Rectal smooth muscle tissue (tissue), 1 donor: ENCODE results near the gene BORCS5.

Experiments
- H3K27ac ChIP-seq: one replicate; pipeline ENCODE4 v1.7.0; 2013; ENCODE audit warnings: low read depth, low read length, inconsistent platforms
- H3K27me3 ChIP-seq: one replicate; pipeline ENCODE4 v1.7.0; 2013; ENCODE audit warnings: low read length; ENCODE audit not compliant: control insufficient read depth, insufficient read depth
- H3K36me3 ChIP-seq: one replicate; pipeline ENCODE4 v1.7.0; 2013; ENCODE audit warnings: low read length; ENCODE audit not compliant: control insufficient read depth, insufficient read depth
- H3K4me1 ChIP-seq: one replicate; pipeline ENCODE4 v1.7.0; 2013; ENCODE audit warnings: low read length; ENCODE audit not compliant: control insufficient read depth, insufficient read depth
- H3K4me3 ChIP-seq: one replicate; pipeline ENCODE4 v1.7.0; 2013; ENCODE audit warnings: low read length
- H3K9ac ChIP-seq: one replicate; pipeline ENCODE4 v1.7.0; 2013; ENCODE audit warnings: low read length

Gene BORCS5

GRCh38 chr12:12358528-12358927 lies 1.6 kb downstream of the BORCS5 start:
- Histone ChIP-seq H3K9ac (no peak overlapping the region), H3K36me3 (peaks cover 3% of the 10 kb centered on the region), H3K4me1 (peaks cover 8% of the 10 kb centered on the region), H3K4me3 (peak overlapping the region; percentile 95), H3K27ac (no peak overlapping the region), H3K27me3 (no peaks in the 10 kb centered on the region)

DNA sequence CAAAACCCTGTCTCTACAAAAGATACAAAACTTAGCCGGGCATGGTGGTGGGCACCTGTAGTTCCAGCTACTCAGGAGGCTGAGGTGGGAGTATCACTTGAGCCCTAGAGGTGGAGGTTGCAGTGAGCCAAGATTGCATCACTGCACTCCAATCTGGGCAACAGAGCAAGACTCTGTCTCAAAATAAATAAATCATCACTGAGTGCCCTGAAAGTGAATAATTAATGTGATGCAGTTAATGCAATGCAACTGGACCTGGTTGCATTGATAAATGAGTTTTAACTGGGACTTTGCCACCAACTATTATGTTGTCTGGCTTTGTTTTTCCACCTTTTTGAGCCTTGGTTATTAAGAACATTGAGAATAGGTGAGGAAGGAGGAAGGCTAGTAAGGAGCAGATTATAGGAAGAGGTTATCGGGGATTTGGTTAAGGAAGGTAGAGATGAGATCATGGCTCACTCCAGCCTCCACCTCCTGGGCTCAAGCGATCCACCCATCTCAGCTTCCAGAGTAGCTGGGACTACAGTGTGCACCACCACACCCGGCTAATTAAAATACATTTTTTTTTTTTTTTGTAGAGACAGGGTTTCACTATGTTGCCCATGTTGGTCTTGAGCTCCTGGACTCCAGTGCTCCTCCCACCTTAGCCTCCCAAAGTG lies 8.0 kb downstream of the BORCS5 start:
- no peak overlapping the region for H3K4me3 ChIP-seq
- H3K4me1 ChIP-seq, result no peaks in the 10 kb centered on the region
- H3K27me3 ChIP-seq, result no peaks in the 10 kb centered on the region
- H3K9ac ChIP-seq, result no peak overlapping the region
- no peak overlapping the region for H3K27ac ChIP-seq
- peaks cover 5% of the 10 kb centered on the region for H3K36me3 ChIP-seq

DNA sequence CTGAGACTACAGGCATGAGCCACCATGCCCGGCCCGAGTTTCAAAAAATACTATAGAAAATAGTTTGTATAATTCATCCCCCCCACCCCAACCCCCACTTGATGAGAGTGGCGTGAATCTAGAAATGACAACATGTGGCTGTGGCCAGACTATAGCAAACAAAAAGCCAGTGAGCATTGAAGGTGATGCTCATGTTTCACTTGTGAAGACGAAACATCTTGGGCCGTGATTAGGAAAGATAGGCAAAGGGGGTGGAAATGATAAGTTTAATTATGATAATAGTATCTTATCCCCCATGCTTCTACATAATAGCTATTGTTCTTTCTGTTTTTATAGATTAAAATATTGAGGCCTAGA lies 8.5 kb downstream of the BORCS5 start:
- Histone ChIP-seq H3K36me3 (peaks cover 5% of the 10 kb centered on the region), H3K4me3 (no peak overlapping the region), H3K4me1 (no peaks in the 10 kb centered on the region), H3K9ac (no peak overlapping the region), H3K27me3 (no peaks in the 10 kb centered on the region), H3K27ac (no peak overlapping the region)

DNA sequence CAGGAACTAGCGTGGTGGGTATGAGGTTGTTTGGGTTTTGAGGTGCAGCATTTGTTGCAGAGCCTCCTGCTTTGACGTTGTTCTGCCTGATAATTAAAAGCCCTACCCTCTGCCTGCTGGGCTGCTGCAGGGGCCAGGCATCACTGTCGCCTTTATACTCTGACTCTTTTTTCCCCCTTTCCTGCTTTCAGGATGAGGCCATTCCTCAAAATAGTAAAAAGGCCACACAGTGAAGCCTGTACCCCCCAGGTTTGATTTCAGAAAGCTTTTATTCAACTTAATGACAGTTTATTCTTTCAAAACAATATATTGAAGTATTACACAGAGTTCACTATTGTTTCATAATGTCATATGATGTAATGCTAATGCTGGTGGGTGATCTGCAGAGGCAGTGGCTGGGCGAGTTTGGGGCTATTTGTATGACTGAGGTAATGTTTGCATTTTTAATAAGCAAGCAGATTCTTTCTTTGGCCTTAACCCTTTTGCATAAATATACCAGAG lies 9.1 kb downstream of the BORCS5 start:
- H3K4me3 ChIP-seq, result no peak overlapping the region
- H3K27me3 ChIP-seq, result no peaks in the 10 kb centered on the region
- peaks cover 5% of the 10 kb centered on the region for H3K36me3 ChIP-seq
- no peaks in the 10 kb centered on the region for H3K4me1 ChIP-seq
- no peak overlapping the region for H3K9ac ChIP-seq
- H3K27ac ChIP-seq, result no peak overlapping the region

GRCh38 chr12:12366701-12367481 lies 10.0 kb downstream of the BORCS5 start:
- Histone ChIP-seq H3K9ac (no peak overlapping the region), H3K27me3 (no peaks in the 10 kb centered on the region), H3K4me1 (no peaks in the 10 kb centered on the region), H3K27ac (no peak overlapping the region), H3K36me3 (peaks cover 5% of the 10 kb centered on the region), H3K4me3 (no peak overlapping the region)

GRCh38 chr12:12367482-12367998 lies 10.7 kb downstream of the BORCS5 start:
- no peak overlapping the region for H3K27ac ChIP-seq
- no peaks in the 10 kb centered on the region for H3K27me3 ChIP-seq

GRCh38 chr12:12372946-12373722 lies 16.3 kb downstream of the BORCS5 start:
- Histone ChIP-seq H3K4me3 (no peak overlapping the region), H3K36me3 (no peaks in the 10 kb centered on the region), H3K4me1 (no peaks in the 10 kb centered on the region), H3K9ac (no peak overlapping the region), H3K27ac (no peak overlapping the region), H3K27me3 (no peaks in the 10 kb centered on the region)

More at GRCh38 chr12:12367482-12367998, 10.7 kb downstream of the BORCS5 start:
- Histone ChIP-seq H3K4me1 (no peaks in the 10 kb centered on the region), H3K4me3 (no peak overlapping the region), H3K36me3 (peaks cover 5% of the 10 kb centered on the region), H3K9ac (no peak overlapping the region)

DNA sequence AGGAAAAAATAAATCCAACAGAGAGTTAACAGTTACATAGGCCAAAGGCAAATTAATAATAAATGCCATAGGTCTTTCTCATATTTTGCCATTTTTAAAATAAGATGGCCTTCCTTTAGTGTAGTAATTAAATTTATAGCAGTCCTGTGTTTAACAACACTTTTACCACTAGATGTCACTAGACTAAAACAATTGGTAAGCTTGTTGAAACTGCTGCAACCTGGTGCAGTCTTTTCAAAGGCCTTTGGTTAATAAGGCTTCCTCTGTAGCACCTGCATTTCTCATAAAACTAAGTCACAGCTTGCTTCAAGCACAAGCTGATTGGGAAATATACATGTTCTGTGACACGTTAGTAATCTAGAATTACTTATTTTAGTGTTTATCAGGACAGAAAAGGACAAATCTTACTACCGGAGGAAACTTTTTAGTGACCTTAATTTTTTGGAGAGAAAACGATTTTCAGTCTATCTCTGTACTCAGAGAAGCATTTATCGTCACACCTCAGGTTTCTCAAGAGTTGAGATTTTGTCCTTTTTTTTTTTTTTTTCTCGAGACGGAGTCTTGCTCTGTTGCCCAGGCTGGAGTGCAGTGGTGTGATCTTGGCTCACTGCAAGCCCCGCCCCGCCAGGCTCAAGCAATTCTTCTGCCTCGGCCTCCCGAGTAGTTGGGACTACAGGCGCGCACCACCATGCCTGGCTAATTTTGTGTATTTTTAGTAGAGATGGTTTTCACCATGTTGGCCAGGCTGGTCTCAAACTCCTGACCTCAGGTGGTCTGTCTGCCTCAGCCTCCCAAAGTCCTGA lies 20.0 kb downstream of the BORCS5 start:
- Histone ChIP-seq H3K9ac (no peak overlapping the region), H3K4me1 (no peaks in the 10 kb centered on the region), H3K27ac (no peak overlapping the region), H3K27me3 (no peaks in the 10 kb centered on the region), H3K36me3 (no peaks in the 10 kb centered on the region), H3K4me3 (no peak overlapping the region)

DNA sequence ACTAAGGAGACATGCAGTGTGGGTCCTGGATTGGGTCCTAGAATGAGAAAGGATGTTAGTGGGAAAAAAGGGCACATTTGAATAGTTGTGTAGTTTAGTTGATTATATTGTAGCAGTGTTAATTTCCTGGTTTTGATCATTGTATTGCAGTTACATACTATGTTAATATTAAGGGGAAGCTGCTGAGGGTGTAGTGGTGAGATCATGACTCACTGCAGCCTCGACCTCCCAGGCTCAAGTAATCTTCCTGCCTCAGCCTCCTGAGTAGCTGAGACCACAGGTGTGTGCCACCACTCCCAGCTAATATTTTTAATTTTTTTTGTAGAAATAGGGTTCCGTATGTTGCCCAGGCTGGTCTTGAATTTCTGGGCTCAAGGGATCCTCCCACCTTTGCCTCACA lies 21.7 kb downstream of the BORCS5 start:
- Histone ChIP-seq H3K36me3 (peaks cover 2% of the 10 kb centered on the region), H3K4me1 (no peaks in the 10 kb centered on the region), H3K27ac (no peak overlapping the region)

GRCh38 chr12:12379831-12380730 lies 23.2 kb downstream of the BORCS5 start:
- Histone ChIP-seq H3K9ac (no peak overlapping the region), H3K36me3 (peaks cover 2% of the 10 kb centered on the region), H3K4me1 (no peaks in the 10 kb centered on the region), H3K4me3 (no peak overlapping the region), H3K27me3 (no peaks in the 10 kb centered on the region), H3K27ac (no peak overlapping the region)

More for the DNA sequence above, 21.7 kb downstream of the BORCS5 start:
- no peak overlapping the region for H3K4me3 ChIP-seq
- H3K27me3 ChIP-seq, result no peaks in the 10 kb centered on the region
- no peak overlapping the region for H3K9ac ChIP-seq

DNA sequence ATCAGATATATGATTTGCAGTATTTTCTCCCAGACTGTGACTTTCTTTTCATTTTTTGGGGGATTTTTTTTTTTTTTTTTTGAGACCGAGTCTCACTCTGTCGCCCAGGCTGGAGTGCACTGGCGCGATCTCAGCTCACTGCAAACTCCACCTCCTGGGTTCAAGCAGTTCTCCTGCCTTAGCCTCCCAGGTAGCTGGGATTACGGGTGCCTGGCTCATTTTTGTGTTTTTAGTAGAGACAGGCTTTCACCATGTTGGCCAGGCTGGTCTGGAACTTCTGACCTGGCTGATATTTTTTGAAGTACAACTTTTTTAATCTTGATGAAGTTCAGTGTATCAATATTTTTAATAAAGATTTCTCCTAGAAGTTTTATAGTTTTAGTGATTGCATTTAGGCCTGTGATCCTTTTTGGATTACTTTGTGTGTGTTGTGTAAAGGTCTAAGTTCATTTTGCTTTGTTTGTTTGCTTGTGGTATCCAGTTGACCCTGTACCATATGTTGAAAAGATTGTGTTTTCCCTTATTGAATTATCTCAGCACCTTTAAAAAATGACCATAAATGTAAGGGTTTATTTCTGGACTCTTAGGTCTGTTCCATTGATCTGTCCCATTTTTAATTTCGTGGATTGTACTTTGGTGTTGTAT lies 24.2 kb downstream of the BORCS5 start:
- Histone ChIP-seq H3K27ac (no peak overlapping the region), H3K4me3 (no peak overlapping the region), H3K4me1 (no peaks in the 10 kb centered on the region), H3K36me3 (peaks cover 2% of the 10 kb centered on the region), H3K27me3 (no peaks in the 10 kb centered on the region), H3K9ac (no peak overlapping the region)
